Osteoblast (primary cell): Measurements from ENCODE around the gene SNAPC4. TPM values are rescaled to one million over a fixed set of nuclear protein-coding genes. Genes with fewer than 3 reads are reported as not detected.

Experiments used
- DNase-seq: peaks from one replicate; pipeline ENCODE4 v3.0.0; 2011; ENCODE audit warnings: low spot score, mixed read lengths; ENCODE audit not compliant: insufficient read length; ENCODE audit errors: missing footprints
- H2AFZ ChIP-seq: 2 replicates; pipeline ENCODE4 v1.6.0; 2011; ENCODE audit warnings: mild to moderate bottlenecking, low read length
- H3K27ac ChIP-seq: 2 replicates; pipeline ENCODE4 v1.5.1; 2011; ENCODE audit warnings: mild to moderate bottlenecking, low read depth, low read length, moderate library complexity
- H3K27me3 ChIP-seq: 2 replicates; pipeline ENCODE4 v1.6.0; 2012; ENCODE audit warnings: mild to moderate bottlenecking, control low read depth, inconsistent platforms, low read length, moderate library complexity; ENCODE audit not compliant: insufficient read depth
- H3K36me3 ChIP-seq: 2 replicates; pipeline ENCODE4 v1.5.1; 2011; ENCODE audit warnings: mild to moderate bottlenecking, low read length, control low read depth, moderate library complexity; ENCODE audit not compliant: insufficient read depth
- H3K4me1 ChIP-seq: 2 replicates; pipeline ENCODE4 v1.5.1; 2011; ENCODE audit warnings: mild to moderate bottlenecking, low read length, control low read depth, moderate library complexity; ENCODE audit not compliant: insufficient read depth
- H3K4me2 ChIP-seq: 2 replicates; pipeline ENCODE4 v1.6.0; 2011; ENCODE audit warnings: mild to moderate bottlenecking, low read length; ENCODE audit not compliant: insufficient read depth
- H3K4me3 ChIP-seq: fragments of 200-600 bp; sonication (generic); 3 replicates; pipeline ENCODE4 v1.5.1; 2012; ENCODE audit warnings: mild to moderate bottlenecking, low read length, inconsistent platforms; ENCODE audit not compliant: insufficient read depth
- H3K79me2 ChIP-seq: 2 replicates; pipeline ENCODE4 v1.6.0; 2012; ENCODE audit warnings: mild to moderate bottlenecking, low read length, control low read depth, inconsistent platforms; ENCODE audit not compliant: insufficient read depth
- H3K9me3 ChIP-seq: 2 replicates; pipeline ENCODE4 v1.5.1; 2011; ENCODE audit warnings: low read depth, low read length, control low read depth
- H4K20me1 ChIP-seq: 2 replicates; pipeline ENCODE4 v1.6.0; 2012; ENCODE audit warnings: mild to moderate bottlenecking, low read length, control low read depth; ENCODE audit not compliant: insufficient read depth
- CTCF ChIP-seq: IDR thresholded peaks from 2 replicates; pipeline ENCODE4 v1.5.1; 2011; ENCODE audit warnings: mild to moderate bottlenecking, low read depth, low read length, moderate library complexity; ENCODE audit errors: extremely low read depth
- total RNA-seq: library from RNA; depleted of rRNA; stranded (reverse); fragments of >200 nt; gene quantifications from 2 replicates; pipeline ENCODE4 v1.2.3, GENCODE V29; 2012

Gene SNAPC4
- total RNA-seq, 1 donor = 9.0 TPM

DNA sequence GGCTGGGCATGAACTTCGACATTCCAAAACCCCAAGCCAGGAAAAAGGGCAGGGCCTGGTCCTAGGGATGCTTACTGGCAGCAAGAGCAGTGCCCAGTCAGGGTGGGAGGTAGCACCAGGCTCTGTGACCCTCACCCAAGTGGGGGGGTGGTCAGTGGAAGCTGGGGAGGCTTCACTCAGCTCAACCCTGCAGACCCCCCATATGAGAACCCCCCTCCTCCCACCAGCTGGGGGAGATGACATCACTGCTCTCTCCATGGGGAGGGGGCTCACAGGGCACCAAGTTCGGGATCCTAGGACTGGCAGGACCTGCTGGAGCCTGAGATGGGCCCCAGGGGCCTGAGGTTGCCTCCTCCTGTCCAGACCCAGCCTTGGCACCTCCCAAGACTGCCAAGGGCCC is 41.1 kb downstream of the SNAPC4 start:
- Histone ChIP-seq H3K36me3 (peaks cover 20% of the 10 kb centered on the region), H3K4me1 (peaks cover 24% of the 10 kb centered on the region), H4K20me1 (peaks cover 18% of the 10 kb centered on the region), H3K79me2 (peaks cover 2% of the 10 kb centered on the region), H3K27ac (no peak overlapping the region), H3K4me3 (no peak overlapping the region), H3K27me3 (no peaks in the 10 kb centered on the region), H2AFZ (no peak overlapping the region), H3K9me3 (no peaks in the 10 kb centered on the region), H3K4me2 (no peak overlapping the region)
- no peak for DNase-seq
- TF ChIP-seq CTCF = no peak

- H4K20me1 ChIP-seq = peaks cover 24% of the 10 kb centered on the region
- no peak overlapping the region for H3K27ac ChIP-seq
- no peak overlapping the region for H3K4me2 ChIP-seq
- no peak overlapping the region for H2AFZ ChIP-seq
- no peaks in the 10 kb centered on the region for H3K27me3 ChIP-seq
- no peak overlapping the region for H3K4me3 ChIP-seq
- H3K4me1 ChIP-seq = peaks cover 22% of the 10 kb centered on the region
- no peak for TF ChIP-seq CTCF
- peaks cover 20% of the 10 kb centered on the region for H3K36me3 ChIP-seq
- DNase-seq = no peak
- no peaks in the 10 kb centered on the region for H3K79me2 ChIP-seq
- H3K9me3 ChIP-seq = no peaks in the 10 kb centered on the region
Measured at GRCh38 chr9:136358016-136358415, 42.0 kb downstream of the SNAPC4 start.

- Histone ChIP-seq H3K9me3 (no peaks in the 10 kb centered on the region), H3K27ac (no peak overlapping the region), H3K36me3 (peaks cover 20% of the 10 kb centered on the region), H3K4me1 (peaks cover 15% of the 10 kb centered on the region), H3K4me2 (no peak overlapping the region), H4K20me1 (peaks cover 31% of the 10 kb centered on the region), H3K79me2 (no peaks in the 10 kb centered on the region), H3K27me3 (no peaks in the 10 kb centered on the region), H2AFZ (no peak overlapping the region), H3K4me3 (no peak overlapping the region)
- DNase-seq = no peak
- no peak for TF ChIP-seq CTCF
Measured at GRCh38 chr9:136357202-136357725, 42.7 kb downstream of the SNAPC4 start.

GRCh38 chr9:136355616-136356557 is 44.1 kb downstream of the SNAPC4 start:
- DNase-seq = no peak
- Histone ChIP-seq H3K27ac (no peak overlapping the region), H3K36me3 (peaks cover 20% of the 10 kb centered on the region), H3K4me2 (no peak overlapping the region), H4K20me1 (peaks cover 34% of the 10 kb centered on the region), H3K27me3 (no peaks in the 10 kb centered on the region), H3K79me2 (no peaks in the 10 kb centered on the region), H3K4me3 (no peak overlapping the region), H3K9me3 (no peaks in the 10 kb centered on the region), H2AFZ (no peak overlapping the region), H3K4me1 (peaks cover 8% of the 10 kb centered on the region)
- TF ChIP-seq CTCF = no peak
